ENCODE data around the gene HAVCR2. TPM values are rescaled to one million over a fixed set of nuclear protein-coding genes. Genes with fewer than 3 reads are reported as not detected.

The HAVCR2 gene
- total and polyA plus RNA-seq, 2 of the 13 experiments (the other 11 are each of a cell fraction or from before 2014, with no cell fraction given): 0.07 to 0.16 TPM

- TF ChIP-seq MNT (IDR thresholded peaks at IDR 0.05): no peak
- TF ChIP-seq ZNF3 (CRISPR knock-in tag; IDR thresholded peaks at IDR 0.05): no peak
- TF ChIP-seq ZNF577 (CRISPR knock-in tag; IDR thresholded peaks at IDR 0.05; ENCODE audit: borderline replicate concordance, low read depth): no peak
- no peak for TF ChIP-seq MBD4 (IDR thresholded peaks at IDR 0.05; ENCODE audit: borderline replicate concordance, low read length)
- TF ChIP-seq RAD51 (IDR thresholded peaks at IDR 0.05; ENCODE audit: borderline replicate concordance): no peak
- no peak for TF ChIP-seq NR2F1 (CRISPR knock-in tag; IDR thresholded peaks at IDR 0.05)
- no peak for TF ChIP-seq JUN (CRISPR knock-in tag; IDR thresholded peaks at IDR 0.05)
- TF ChIP-seq HCFC1 (IDR thresholded peaks at IDR 0.05; ENCODE audit: low read depth, low read length): no peak
- no peak for TF ChIP-seq PLRG1 (conservative IDR thresholded peaks at IDR 0.05)
- TF ChIP-seq ZNF576 (CRISPR knock-in tag; IDR thresholded peaks at IDR 0.05): no peak
- peak; percentile 47 for TF ChIP-seq JARID2 (CRISPR knock-in tag; IDR thresholded peaks at IDR 0.05; ENCODE audit: insufficient replicate concordance)
- TF ChIP-seq ZFP62 (CRISPR knock-in tag; IDR thresholded peaks at IDR 0.05): no peak
- TF ChIP-seq MEIS2 (CRISPR knock-in tag; IDR thresholded peaks at IDR 0.05): no peak
- no peak for TF ChIP-seq NFE2L2 (IDR thresholded peaks at IDR 0.05; ENCODE audit: low read length)
- TF ChIP-seq ISL2 (CRISPR knock-in tag; IDR thresholded peaks at IDR 0.05): no peak
- no peak for TF ChIP-seq ZNF564 (CRISPR knock-in tag; IDR thresholded peaks at IDR 0.05)
- TF ChIP-seq ZNF432 (CRISPR knock-in tag; IDR thresholded peaks at IDR 0.05; ENCODE audit: borderline replicate concordance): no peak
- TF ChIP-seq HIC2 (CRISPR knock-in tag; IDR thresholded peaks at IDR 0.05; ENCODE audit: low read depth): no peak
- TF ChIP-seq KIAA2018 (CRISPR knock-in tag; IDR thresholded peaks at IDR 0.05; ENCODE audit: borderline replicate concordance): no peak
Measured at GRCh38 chr5:157142317-157143126, 33.7 kb upstream of the HAVCR2 start, which contains the start of gene MED7 (continued).

Data from HepG2 (cell line).